Pancreas (tissue), 10 donors: ENCODE measurements around the gene EIF4ENIF1. TPM values are rescaled to one million over a fixed set of nuclear protein-coding genes. Genes with fewer than 3 reads are reported as not detected.

Experiments used
- ATAC-seq, 4 donors: fragments of 200-7000 bp; cut with Tn5 transposase; one replicate each; pipeline versions ENCODE4 v1.8.0 to v1.9.1; 2020; ENCODE audit warnings: mild to moderate bottlenecking in 4 of 4, moderate library complexity in 4 of 4
- DNase-seq, 6 donors: peaks; one replicate each; pipeline ENCODE4 v3.0.0-alpha.2; 2020
- FAIRE-seq: peaks from 2 replicates; lab custom pipeline; 2012; peaks lifted over from hg19 to GRCh38; lab: Jason Lieb, UNC
- H3K27ac ChIP-seq, 4 donors: fragments of 200-600 bp; sonication (generic); 1 replicate in 3 of 4; 2 replicates in 1 of 4; pipeline versions ENCODE4 v1.5.0 to v1.8.0; 2020
- H3K27me3 ChIP-seq, 4 donors: fragments of 200-600 bp; one replicate each; pipeline ENCODE4 v1.8.0; 2021
- H3K36me3 ChIP-seq, 3 donors: fragments of 200-600 bp; sonication (generic) in 1 of 3; one replicate each; pipeline versions ENCODE4 v1.5.0 to v1.8.0; 2020 to 2021
- H3K4me1 ChIP-seq, 3 donors: fragments of 200-600 bp; one replicate each; pipeline ENCODE4 v1.8.0; 2021
- H3K4me3 ChIP-seq, 4 donors: fragments of 200-600 bp; sonication (generic) in 2 of 4; one replicate each; pipeline versions ENCODE4 v1.5.0 to v1.8.0; 2020 to 2021
- H3K9me3 ChIP-seq, 4 donors: fragments of 200-600 bp; one replicate each; pipeline ENCODE4 v1.8.0; 2021
- CTCF ChIP-seq, 4 donors: fragments of 200-600 bp; sonication (generic) in 3 of 4; IDR thresholded peaks; one replicate each; pipeline versions ENCODE4 v1.5.0 to v1.8.0; 2021; ENCODE audit warnings: antibody characterized with exemption in 4 of 4
- WGBS, 2 donors: extraction: QIAGEN DNeasy Blood & Tissue Kit; methylation state at CpG; one replicate each; pipeline ENCODE4 v1.1.7; 2013; 5-methylcytosine and 5-hydroxymethylcytosine counted together
- intact Hi-C, 3 donors: fragments of 100-400 bp; cut with DNase I; formaldehyde crosslinking; loops; one replicate each; pipeline versions ENCODE4 v1.11.1 to v1.14.2; 2022
- polyA plus RNA-seq, 2 donors: library from polyadenylated mRNA; stranded (reverse); fragments of 200-250 nt; gene quantifications; one replicate each; pipeline ENCODE4 v1.2.3, GENCODE V29; 2013
- total RNA-seq, 6 donors: library from RNA; stranded (reverse); fragmentation: NEBNext Ultra II Directional in 4 of 6; extraction: Animal tissue kit (Norgen Biotek cat#: 25700) in 4 of 6; gene quantifications; one replicate each; pipeline versions ENCODE4 v1.2.1 to v1.2.4, GENCODE V29; 2021 to 2023
- donor health status: healthy with polysubstance abuse.
- donor health status: DM: no; HTN: no; CAD: no; lungs with moderate emphysema.
- donor health status: DM: no; HTN: no; CAD: no.
- donor health status: control.
- donor health status: control.
- donor health status: Bipolar disorder and iron deficiency.
- donor health status: DM: yes; HTN: yes; CAD: no.
- donor health status: DM: no; HTN: no; CAD: no.
- donor health status: DM: no; HTN: no; CAD: no.
- donor health status: DM: yes; HTN: yes; CAD: no.

Gene EIF4ENIF1
- total and polyA plus RNA-seq, 8 donors, result 6.9 to 15.3 (median 9.8) TPM

GRCh38 chr22:31394326-31394725 is 95.3 kb downstream of the EIF4ENIF1 start:
- WGBS, 2 donors, result 69 to 73% methylated on average over 3 of the region's 3 CpGs
- no peak for ATAC-seq
- Histone ChIP-seq H3K27me3 (no peaks in the 10 kb centered on the region), H3K4me1 (peaks cover 0 to 4% (median 3%) of the 10 kb centered on the region in 3 donors), H3K27ac (no peak overlapping the region), H3K4me3 (no peak overlapping the region), H3K9me3 (no peaks in the 10 kb centered on the region), H3K36me3 (no peaks in the 10 kb centered on the region)
- no peak for TF ChIP-seq CTCF (IDR thresholded peaks at IDR 0.05)
- FAIRE-seq, result no peak
- intact Hi-C loops, result no loop called here
- DNase-seq, result no peak

GRCh38 chr22:31393893-31394292 is 95.7 kb downstream of the EIF4ENIF1 start:
- Histone ChIP-seq H3K36me3 (no peaks in the 10 kb centered on the region), H3K4me3 (no peak overlapping the region), H3K9me3 (no peaks in the 10 kb centered on the region), H3K27ac (no peak overlapping the region), H3K4me1 (peaks cover 0 to 4% (median 3%) of the 10 kb centered on the region in 3 donors), H3K27me3 (no peaks in the 10 kb centered on the region)
- intact Hi-C loops, result no loop called here
- no peak for TF ChIP-seq CTCF (IDR thresholded peaks at IDR 0.05)
- 96 to 100% methylated on average over 2 of the region's 2 CpGs for WGBS, 2 donors
- ATAC-seq, result no peak
- no peak for FAIRE-seq
- no peak for DNase-seq

Other genes with a start within 250 kb of the EIF4ENIF1 start
- 10 to 100 TPM in 1 of 6 donors, 1 to 10 TPM in 5; 2.4 to 24.5 (median 6.0) TPM for gene PIK3IP1, start 197.4 kb downstream of the EIF4ENIF1 start, total RNA-seq
- gene PIK3IP1, start 197.4 kb downstream of the EIF4ENIF1 start, polyA plus RNA-seq, result 1 to 10 TPM; 3.6 to 5.9 TPM
- 10 to 100 TPM; 12.0 to 28.6 (median 16.7) TPM for gene PATZ1, start 143.5 kb downstream of the EIF4ENIF1 start, total RNA-seq
- 10 to 100 TPM; 21.6 to 30.2 TPM for gene PATZ1, start 143.5 kb downstream of the EIF4ENIF1 start, polyA plus RNA-seq
- gene DRG1, start 90.2 kb downstream of the EIF4ENIF1 start, total RNA-seq, result 10 to 100 TPM; 26.4 to 35.3 (median 30.2) TPM
- gene DRG1, start 90.2 kb downstream of the EIF4ENIF1 start, polyA plus RNA-seq, result 10 to 100 TPM; 32.8 to 38.7 TPM
- gene SFI1, start 6.7 kb upstream of the EIF4ENIF1 start, total RNA-seq, result 10 to 100 TPM; 10.8 to 26.0 (median 13.7) TPM
- gene SFI1, start 6.7 kb upstream of the EIF4ENIF1 start, polyA plus RNA-seq, result 10 to 100 TPM; 58.9 to 60.3 TPM
- gene PISD, start 172.4 kb upstream of the EIF4ENIF1 start, total RNA-seq, result 10 to 100 TPM; 11.6 to 29.3 (median 16.9) TPM
- 10 to 100 TPM; 38.2 to 48.3 TPM for gene PISD, start 172.4 kb upstream of the EIF4ENIF1 start, polyA plus RNA-seq